Smooth muscle cell (in vitro differentiated cells): ENCODE results near the gene DMRTB1. TPM values are rescaled to one million over a fixed set of nuclear protein-coding genes. Genes with fewer than 3 reads are reported as not detected.

ENCODE experiments used
- DNase-seq: peaks from one replicate; lab custom pipeline; 2025; ENCODE audit not compliant: unreplicated experiment; lab: John Stamatoyannopoulos, UW
- H2AFZ ChIP-seq: fragments of 200-600 bp; sonication (generic); 2 replicates; pipeline ENCODE4 v1.6.0; 2016; ENCODE audit warnings: antibody characterized with exemption, low read depth, mild to moderate bottlenecking
- H3F3A ChIP-seq: fragments of 200-600 bp; sonication (generic); 2 replicates; pipeline ENCODE4 v1.6.0; 2017; ENCODE audit warnings: antibody characterized with exemption, low read depth
- H3K27ac ChIP-seq: fragments of 200-600 bp; sonication (generic); 2 replicates; pipeline ENCODE4 v1.5.1; 2016; ENCODE audit warnings: low read depth, mild to moderate bottlenecking
- H3K27me3 ChIP-seq: fragments of 200-600 bp; sonication (generic); 2 replicates; pipeline ENCODE4 v1.6.1; 2016; ENCODE audit warnings: low read depth, mild to moderate bottlenecking
- H3K36me3 ChIP-seq: fragments of 200-600 bp; sonication (generic); 2 replicates; pipeline ENCODE4 v1.5.1; 2016; ENCODE audit warnings: low read depth
- H3K4me1 ChIP-seq: fragments of 200-600 bp; sonication (generic); 2 replicates; pipeline ENCODE4 v1.5.1; 2016; ENCODE audit warnings: low read depth
- H3K4me2 ChIP-seq: fragments of 200-600 bp; sonication (generic); 2 replicates; pipeline ENCODE4 v1.6.0; 2016; ENCODE audit warnings: mild to moderate bottlenecking
- H3K4me3 ChIP-seq: fragments of 200-600 bp; sonication (generic); 2 replicates; pipeline ENCODE4 v1.5.1; 2016; ENCODE audit warnings: mild to moderate bottlenecking
- H3K79me2 ChIP-seq: fragments of 200-600 bp; sonication (generic); 2 replicates; pipeline ENCODE4 v1.6.0; 2016; ENCODE audit warnings: low read depth, mild to moderate bottlenecking
- H3K9ac ChIP-seq: fragments of 200-600 bp; sonication (generic); 2 replicates; pipeline ENCODE4 v1.6.0; 2016; ENCODE audit warnings: low read depth
- H3K9me3 ChIP-seq: fragments of 200-600 bp; sonication (generic); replicated peaks from 2 replicates; pipeline ENCODE4 v1.5.1; 2016; ENCODE audit warnings: low read depth
- H4K20me1 ChIP-seq: fragments of 200-600 bp; sonication (generic); 2 replicates; pipeline ENCODE4 v1.6.0; 2016; ENCODE audit warnings: low read depth
- WGBS: methylation state at CpG from one replicate; pipeline ENCODE4 v1.1.7; 2016; ENCODE audit warnings: low lambda C conversion rate; 5-methylcytosine and 5-hydroxymethylcytosine counted together
- polyA plus RNA-seq: library from polyadenylated mRNA; unstranded; fragments of >200 nt; fragmentation: Nextera tagmentation; extraction: Ambion mirVana; gene quantifications from 2 replicates; pipeline ENCODE4 v1.2.1, GENCODE V29; 2016
- total RNA-seq: library from RNA; depleted of rRNA; stranded (reverse); fragments of >200 nt; gene quantifications from 2 replicates; pipeline ENCODE4 v1.2.3, GENCODE V29; 2014
- TF ChIP-seq, protein P1 (sequence below): fragments of 200-600 bp; sonication (generic); IDR thresholded peaks from 2 replicates; pipeline ENCODE4 v1.5.1; 2017; ENCODE audit warnings: borderline replicate concordance, mild to moderate bottlenecking, antibody characterized with exemption; ENCODE audit not compliant: insufficient read depth, poor library complexity, severe bottlenecking

DMRTB1 gene
- total RNA-seq (not detected in 2 replicates), polyA plus RNA-seq (not detected in 2 replicates)

DNA sequence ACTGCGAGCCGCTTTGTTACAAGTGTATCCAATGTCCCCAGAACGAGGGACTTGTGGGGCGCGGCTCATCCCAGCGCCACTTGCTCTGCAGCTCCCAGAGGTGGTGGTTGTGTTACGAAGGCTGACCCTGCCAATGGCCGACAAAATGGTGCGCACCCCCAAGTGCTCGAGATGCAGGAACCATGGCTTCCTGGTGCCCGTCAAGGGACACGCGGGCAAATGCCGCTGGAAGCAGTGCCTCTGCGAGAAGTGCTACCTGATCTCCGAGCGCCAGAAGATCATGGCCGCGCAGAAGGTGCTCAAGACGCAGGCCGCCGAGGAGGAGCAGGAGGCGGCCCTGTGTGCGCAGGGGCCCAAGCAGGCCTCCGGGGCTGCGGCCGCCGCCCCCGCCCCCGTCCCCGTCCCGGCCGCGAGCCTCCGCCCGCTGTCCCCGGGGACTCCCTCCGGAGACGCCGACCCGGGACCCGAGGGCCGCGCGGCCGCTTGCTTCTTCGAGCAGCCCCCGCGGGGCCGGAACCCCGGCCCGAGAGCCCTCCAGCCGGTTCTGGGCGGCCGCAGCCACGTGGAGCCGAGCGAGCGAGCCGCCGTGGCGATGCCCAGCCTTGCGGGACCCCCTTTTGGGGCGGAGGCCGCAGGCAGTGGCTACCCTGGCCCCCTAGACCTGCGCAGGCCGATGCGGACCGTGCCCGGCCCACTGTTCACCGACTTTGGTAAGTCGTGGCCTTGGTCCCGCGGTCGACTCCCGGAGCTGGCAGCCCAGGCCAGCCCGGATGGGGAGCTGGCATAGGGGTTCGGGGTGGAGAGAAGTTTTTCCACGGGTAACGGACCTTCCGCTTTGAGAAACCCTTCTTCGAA is at the start of gene DMRTB1:
DMRTB1 (plus strand) TSS at position 79 of the 855 bp plus-strand sequence; CDS start at position 134, 55 bp downstream.
- no peak for DNase-seq
- H3F3A ChIP-seq, result no peaks in the 10 kb centered on the region

DNA sequence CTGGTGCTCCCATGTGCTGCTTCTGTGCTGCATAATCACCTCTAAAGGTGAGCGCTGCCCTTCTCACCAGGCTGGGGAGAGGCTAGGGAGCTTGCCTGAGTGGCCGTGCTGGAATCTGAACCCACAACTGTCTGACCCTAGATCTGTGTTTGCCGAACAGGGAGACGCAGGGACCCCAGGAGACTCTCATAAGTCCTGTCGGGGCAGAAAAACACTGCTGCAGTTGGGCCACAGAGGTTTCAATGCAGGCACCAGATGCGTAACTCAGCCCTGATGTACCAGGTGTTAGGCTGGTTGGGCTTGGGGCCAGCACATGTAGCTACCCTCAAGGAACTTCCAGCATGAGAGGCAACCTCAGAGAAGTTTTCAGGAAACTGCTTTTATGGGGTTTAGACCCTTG is 49.5 kb upstream of the DMRTB1 start:
- Histone ChIP-seq H3K4me1 (peaks cover 12% of the 10 kb centered on the region), H3K4me3 (no peak overlapping the region), H3K9ac (no peak overlapping the region), H3K79me2 (no peaks in the 10 kb centered on the region), H3K4me2 (no peak overlapping the region), H4K20me1 (no peaks in the 10 kb centered on the region), H3K27me3 (no peaks in the 10 kb centered on the region), H2AFZ (no peak overlapping the region), H3F3A (peaks cover 14% of the 10 kb centered on the region), H3K27ac (no peak overlapping the region), H3K36me3 (no peaks in the 10 kb centered on the region), H3K9me3 (no peaks in the 10 kb centered on the region)
- no peak for DNase-seq
- 80% methylated on average over 6 of the region's 6 CpGs for WGBS
- TF ChIP-seq, protein P1, sequence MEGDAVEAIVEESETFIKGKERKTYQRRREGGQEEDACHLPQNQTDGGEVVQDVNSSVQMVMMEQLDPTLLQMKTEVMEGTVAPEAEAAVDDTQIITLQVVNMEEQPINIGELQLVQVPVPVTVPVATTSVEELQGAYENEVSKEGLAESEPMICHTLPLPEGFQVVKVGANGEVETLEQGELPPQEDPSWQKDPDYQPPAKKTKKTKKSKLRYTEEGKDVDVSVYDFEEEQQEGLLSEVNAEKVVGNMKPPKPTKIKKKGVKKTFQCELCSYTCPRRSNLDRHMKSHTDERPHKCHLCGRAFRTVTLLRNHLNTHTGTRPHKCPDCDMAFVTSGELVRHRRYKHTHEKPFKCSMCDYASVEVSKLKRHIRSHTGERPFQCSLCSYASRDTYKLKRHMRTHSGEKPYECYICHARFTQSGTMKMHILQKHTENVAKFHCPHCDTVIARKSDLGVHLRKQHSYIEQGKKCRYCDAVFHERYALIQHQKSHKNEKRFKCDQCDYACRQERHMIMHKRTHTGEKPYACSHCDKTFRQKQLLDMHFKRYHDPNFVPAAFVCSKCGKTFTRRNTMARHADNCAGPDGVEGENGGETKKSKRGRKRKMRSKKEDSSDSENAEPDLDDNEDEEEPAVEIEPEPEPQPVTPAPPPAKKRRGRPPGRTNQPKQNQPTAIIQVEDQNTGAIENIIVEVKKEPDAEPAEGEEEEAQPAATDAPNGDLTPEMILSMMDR, result no peak

More for the DNA sequence above, at the start of gene DMRTB1:
- no peak within 1 kb of the TSS for H3K9ac ChIP-seq
- H3K4me2 ChIP-seq, result no peak within 1 kb of the TSS
- no peak within 1 kb of the TSS for H3K27ac ChIP-seq
- H2AFZ ChIP-seq, result no peak within 1 kb of the TSS
- H3K4me1 ChIP-seq, result peaks cover 5% of the 10 kb centered on the region
- no peak within 1 kb of the TSS for H3K4me3 ChIP-seq
- 98% methylated on average over 57 of the region's 82 CpGs for WGBS
- no peaks in the 10 kb centered on the region for H3K27me3 ChIP-seq
- H3K9me3 ChIP-seq, result no peaks in the 10 kb centered on the region
- no peaks in the 10 kb centered on the region for H3K79me2 ChIP-seq
- H4K20me1 ChIP-seq, result no peaks in the 10 kb centered on the region
- H3K36me3 ChIP-seq, result no peaks in the 10 kb centered on the region
- TF ChIP-seq, protein P1, result no peak

DNA sequence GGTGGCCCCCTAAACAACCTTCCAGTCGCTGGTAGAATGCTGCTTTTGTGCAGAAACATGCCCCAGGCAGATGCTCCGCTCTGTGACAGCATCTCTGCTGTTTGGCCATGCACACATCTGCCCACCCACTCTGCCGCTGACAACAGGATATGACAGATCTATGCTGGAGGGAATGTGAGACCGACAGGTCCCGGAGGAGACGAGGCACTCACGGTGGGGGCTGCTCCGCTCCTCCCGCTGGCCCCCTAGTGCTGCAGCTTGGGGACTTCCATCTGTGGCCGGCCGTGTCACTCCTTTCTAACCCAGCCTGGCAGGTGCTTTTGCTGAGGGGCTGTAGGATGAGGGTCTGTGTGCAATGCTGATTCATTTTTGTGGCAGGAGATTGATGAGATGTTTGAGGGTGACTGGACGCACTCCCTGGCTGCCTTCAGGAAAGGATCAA is 49.1 kb upstream of the DMRTB1 start:
- DNase-seq, result no peak
- 38% methylated on average over 12 of the region's 12 CpGs for WGBS
- Histone ChIP-seq H3K27ac (no peak overlapping the region), H3F3A (peaks cover 14% of the 10 kb centered on the region), H2AFZ (no peak overlapping the region), H3K36me3 (no peaks in the 10 kb centered on the region), H3K79me2 (no peaks in the 10 kb centered on the region), H3K27me3 (no peaks in the 10 kb centered on the region), H3K4me2 (no peak overlapping the region), H3K4me1 (peaks cover 12% of the 10 kb centered on the region), H3K9ac (no peak overlapping the region), H3K4me3 (no peak overlapping the region), H3K9me3 (no peaks in the 10 kb centered on the region), H4K20me1 (no peaks in the 10 kb centered on the region)
- TF ChIP-seq, protein P1, result no peak
